GM18520 (cell line): ENCODE results near the gene TIA1.
A peak's percentile ranks its signal among the peaks of the same experiment; 100 is the strongest.
"Not testable (repeated sequence)": the region's sequence is repeated elsewhere in the genome, so short reads cannot be mapped to it uniquely, and the experiment has no call there.

Experiments used
- ATAC-seq: cut with Tn5 transposase; IDR thresholded peaks from one replicate; pipeline ENCODE4 v1.9.1; 2021; ENCODE audit not compliant: unreplicated experiment

Gene TIA1

GRCh38 chr2:70248181-70248847, at the start of gene TIA1:
TIA1 (minus strand) TSS chr2:70248628; CDS start chr2:70248430, 198 bp downstream.
- ATAC-seq, result peak; percentile 95

- not testable (repeated sequence) for ATAC-seq
Observed at GRCh38 chr2:70297828-70298227, 49.4 kb upstream of the TIA1 start.

GRCh38 chr2:70283500-70284191, 35.2 kb upstream of the TIA1 start:
- no peak for ATAC-seq

GRCh38 chr2:70282439-70282838, 34.0 kb upstream of the TIA1 start:
- ATAC-seq, result no peak

GRCh38 chr2:70280242-70280798, 31.9 kb upstream of the TIA1 start:
- no peak for ATAC-seq

- no peak for ATAC-seq
Observed at GRCh38 chr2:70270323-70270722, 21.9 kb upstream of the TIA1 start.

GRCh38 chr2:70269422-70270302, 21.2 kb upstream of the TIA1 start:
- not testable (repeated sequence) for ATAC-seq

- not testable (repeated sequence) for ATAC-seq
Observed at GRCh38 chr2:70266925-70267324, 18.5 kb upstream of the TIA1 start.

- no peak for ATAC-seq
Observed at GRCh38 chr2:70261501-70261900, 13.1 kb upstream of the TIA1 start.

- no peak for ATAC-seq
Observed at GRCh38 chr2:70258532-70258875, 10.1 kb upstream of the TIA1 start.

- no peak for ATAC-seq
Observed at GRCh38 chr2:70255637-70256314, 7.3 kb upstream of the TIA1 start.

- no peak for ATAC-seq
Observed at GRCh38 chr2:70250434-70250833, 2.0 kb upstream of the TIA1 start.

GRCh38 chr2:70247364-70248180, 856 bp downstream of the TIA1 start:
- ATAC-seq, result no peak

- ATAC-seq, result no peak
Observed at GRCh38 chr2:70243806-70244584, 4.4 kb downstream of the TIA1 start.

- ATAC-seq, result no peak
Observed at GRCh38 chr2:70242552-70242951, 5.9 kb downstream of the TIA1 start.

- no peak for ATAC-seq
Observed at GRCh38 chr2:70241340-70241739, 7.1 kb downstream of the TIA1 start.

GRCh38 chr2:70240599-70240998, 7.8 kb downstream of the TIA1 start:
- ATAC-seq, result no peak

GRCh38 chr2:70233926-70234325, 14.5 kb downstream of the TIA1 start:
- no peak for ATAC-seq

- ATAC-seq, result no peak
Observed at GRCh38 chr2:70226781-70227180, 21.6 kb downstream of the TIA1 start.
